ENCODE data around the gene ATP5F1D. TPM values are rescaled to one million over a fixed set of nuclear protein-coding genes. Genes with fewer than 3 reads are reported as not detected.

Gene ATP5F1D
- total and polyA plus RNA-seq, 2 of the 13 experiments (the other 11 are each of a cell fraction or from before 2014, with no cell fraction given): 39.4 to 78.7 TPM

DNA sequence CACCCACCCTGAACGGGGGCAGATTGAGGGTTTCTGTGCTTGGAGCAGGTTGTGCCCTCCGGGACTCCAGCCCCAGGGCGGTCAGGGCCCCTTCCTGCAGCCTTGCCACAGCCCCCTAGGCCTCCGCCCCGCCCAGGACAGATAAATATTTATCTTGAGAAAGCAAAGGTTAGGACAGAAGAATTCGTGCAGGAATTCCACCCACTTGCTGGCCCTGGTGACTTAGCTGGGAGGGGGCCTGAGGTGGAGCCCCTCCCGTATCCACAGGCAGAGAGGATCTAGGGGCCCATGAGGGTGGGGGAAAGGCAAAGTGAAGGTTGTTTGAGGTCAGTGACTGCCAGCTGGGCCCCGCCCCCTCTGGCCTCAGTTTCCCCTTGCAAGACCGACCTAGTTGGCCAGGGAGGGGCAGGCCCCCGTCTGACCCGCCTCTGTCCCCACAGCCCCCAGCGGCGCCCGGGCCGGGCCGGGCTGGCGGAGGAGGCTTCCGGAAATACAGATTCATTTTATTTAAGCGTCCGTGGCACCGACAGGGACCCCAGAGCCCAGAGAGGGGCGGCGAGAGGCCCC, 12.0 kb downstream of the ATP5F1D start (continued):
- TF ChIP-seq HOXA7 (CRISPR knock-in tag; IDR thresholded peaks at IDR 0.05) (no peak), KDM4B (CRISPR knock-in tag; IDR thresholded peaks at IDR 0.05) (peak; percentile 20; the same call in 1 of the 2 replicates), TAF1 (CRISPR knock-in tag; IDR thresholded peaks at IDR 0.05) (no peak), CBX5 (CRISPR knock-in tag; IDR thresholded peaks at IDR 0.05; ENCODE audit: borderline replicate concordance) (no peak), ZNF441 (CRISPR knock-in tag; IDR thresholded peaks at IDR 0.05; ENCODE audit: borderline replicate concordance) (0 out of 2 replicates have a peak, but pooled peaks have one; percentile 51), ZNF878 (CRISPR knock-in tag; IDR thresholded peaks at IDR 0.05) (peak; percentile 63; the same call in 1 of the 2 replicates), PLRG1 (conservative IDR thresholded peaks at IDR 0.05) (no peak), ZBTB7B (CRISPR knock-in tag; IDR thresholded peaks at IDR 0.05) (peak; percentile 89), ASH2L (IDR thresholded peaks at IDR 0.05; ENCODE audit: insufficient read length, low read depth, low read length) (peak; percentile 79), MYC (CRISPR knock-in tag; IDR thresholded peaks at IDR 0.05; ENCODE audit: borderline replicate concordance) (0 out of 2 replicates have a peak, but pooled peaks have one; percentile 10), NFE2L1 (CRISPR knock-in tag; IDR thresholded peaks at IDR 0.05; ENCODE audit: borderline replicate concordance) (no peak), GTF2F1 (IDR thresholded peaks at IDR 0.05; ENCODE audit: low read length) (no peak), IKZF4 (CRISPR knock-in tag; IDR thresholded peaks at IDR 0.05; ENCODE audit: borderline replicate concordance, low read depth, not compliant biosample characterization) (no peak), TBX2 (CRISPR knock-in tag; IDR thresholded peaks at IDR 0.05; ENCODE audit: borderline replicate concordance) (peak; percentile 76), SIN3A (IDR thresholded peaks at IDR 0.05; ENCODE audit: borderline replicate concordance, low read depth, low read length) (0 out of 2 replicates have a peak, but pooled peaks have one; percentile 15), ELF3 (CRISPR knock-in tag; IDR thresholded peaks at IDR 0.05) (peak; percentile 39; the same call in 1 of the 2 replicates), ZNF138 (CRISPR knock-in tag; IDR thresholded peaks at IDR 0.05; ENCODE audit: low read depth) (no peak), ERF (CRISPR knock-in tag; IDR thresholded peaks at IDR 0.05) (peak; percentile 64; the same call in 1 of the 2 replicates), ZNF7 (CRISPR knock-in tag; IDR thresholded peaks at IDR 0.05) (no peak), ZBTB20 (CRISPR knock-in tag; IDR thresholded peaks at IDR 0.05; ENCODE audit: borderline replicate concordance, low read depth) (no peak), MTA1 (CRISPR knock-in tag; IDR thresholded peaks at IDR 0.05; ENCODE audit: borderline replicate concordance) (0 out of 2 replicates have a peak, but pooled peaks have one; percentile 25), FOSL1 (CRISPR knock-in tag; IDR thresholded peaks at IDR 0.05; ENCODE audit: borderline replicate concordance) (no peak; the same call in 1 of the 2 replicates), SATB2 (CRISPR knock-in tag; IDR thresholded peaks at IDR 0.05) (no peak), ZNF776 (CRISPR knock-in tag; IDR thresholded peaks at IDR 0.05) (no peak), U2AF2 (IDR thresholded peaks at IDR 0.05; ENCODE audit: low read depth, low read length) (no peak)
- TF ChIP-seq, protein P1, sequence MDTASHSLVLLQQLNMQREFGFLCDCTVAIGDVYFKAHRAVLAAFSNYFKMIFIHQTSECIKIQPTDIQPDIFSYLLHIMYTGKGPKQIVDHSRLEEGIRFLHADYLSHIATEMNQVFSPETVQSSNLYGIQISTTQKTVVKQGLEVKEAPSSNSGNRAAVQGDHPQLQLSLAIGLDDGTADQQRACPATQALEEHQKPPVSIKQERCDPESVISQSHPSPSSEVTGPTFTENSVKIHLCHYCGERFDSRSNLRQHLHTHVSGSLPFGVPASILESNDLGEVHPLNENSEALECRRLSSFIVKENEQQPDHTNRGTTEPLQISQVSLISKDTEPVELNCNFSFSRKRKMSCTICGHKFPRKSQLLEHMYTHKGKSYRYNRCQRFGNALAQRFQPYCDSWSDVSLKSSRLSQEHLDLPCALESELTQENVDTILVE (CRISPR knock-in tag; IDR thresholded peaks at IDR 0.05): 0 out of 2 replicates have a peak, but pooled peaks have one; percentile 18
- TF ChIP-seq, protein P2, sequence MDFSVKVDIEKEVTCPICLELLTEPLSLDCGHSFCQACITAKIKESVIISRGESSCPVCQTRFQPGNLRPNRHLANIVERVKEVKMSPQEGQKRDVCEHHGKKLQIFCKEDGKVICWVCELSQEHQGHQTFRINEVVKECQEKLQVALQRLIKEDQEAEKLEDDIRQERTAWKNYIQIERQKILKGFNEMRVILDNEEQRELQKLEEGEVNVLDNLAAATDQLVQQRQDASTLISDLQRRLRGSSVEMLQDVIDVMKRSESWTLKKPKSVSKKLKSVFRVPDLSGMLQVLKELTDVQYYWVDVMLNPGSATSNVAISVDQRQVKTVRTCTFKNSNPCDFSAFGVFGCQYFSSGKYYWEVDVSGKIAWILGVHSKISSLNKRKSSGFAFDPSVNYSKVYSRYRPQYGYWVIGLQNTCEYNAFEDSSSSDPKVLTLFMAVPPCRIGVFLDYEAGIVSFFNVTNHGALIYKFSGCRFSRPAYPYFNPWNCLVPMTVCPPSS (IDR thresholded peaks at IDR 0.05): no peak
- TF ChIP-seq, protein P3, sequence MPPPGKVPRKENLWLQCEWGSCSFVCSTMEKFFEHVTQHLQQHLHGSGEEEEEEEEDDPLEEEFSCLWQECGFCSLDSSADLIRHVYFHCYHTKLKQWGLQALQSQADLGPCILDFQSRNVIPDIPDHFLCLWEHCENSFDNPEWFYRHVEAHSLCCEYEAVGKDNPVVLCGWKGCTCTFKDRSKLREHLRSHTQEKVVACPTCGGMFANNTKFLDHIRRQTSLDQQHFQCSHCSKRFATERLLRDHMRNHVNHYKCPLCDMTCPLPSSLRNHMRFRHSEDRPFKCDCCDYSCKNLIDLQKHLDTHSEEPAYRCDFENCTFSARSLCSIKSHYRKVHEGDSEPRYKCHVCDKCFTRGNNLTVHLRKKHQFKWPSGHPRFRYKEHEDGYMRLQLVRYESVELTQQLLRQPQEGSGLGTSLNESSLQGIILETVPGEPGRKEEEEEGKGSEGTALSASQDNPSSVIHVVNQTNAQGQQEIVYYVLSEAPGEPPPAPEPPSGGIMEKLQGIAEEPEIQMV (CRISPR knock-in tag; IDR thresholded peaks at IDR 0.05; ENCODE audit: low read depth): peak; percentile 29; the same call in 1 of the 2 replicates

Data from HepG2 (cell line).